GM19328 (cell line): Measurements from ENCODE around the gene PCYT2.

Experiments
- ATAC-seq: cut with Tn5 transposase; IDR thresholded peaks from one replicate; pipeline ENCODE4 v1.9.1; 2021; ENCODE audit warnings: mild to moderate bottlenecking, moderate library complexity; ENCODE audit not compliant: unreplicated experiment

The PCYT2 gene

DNA sequence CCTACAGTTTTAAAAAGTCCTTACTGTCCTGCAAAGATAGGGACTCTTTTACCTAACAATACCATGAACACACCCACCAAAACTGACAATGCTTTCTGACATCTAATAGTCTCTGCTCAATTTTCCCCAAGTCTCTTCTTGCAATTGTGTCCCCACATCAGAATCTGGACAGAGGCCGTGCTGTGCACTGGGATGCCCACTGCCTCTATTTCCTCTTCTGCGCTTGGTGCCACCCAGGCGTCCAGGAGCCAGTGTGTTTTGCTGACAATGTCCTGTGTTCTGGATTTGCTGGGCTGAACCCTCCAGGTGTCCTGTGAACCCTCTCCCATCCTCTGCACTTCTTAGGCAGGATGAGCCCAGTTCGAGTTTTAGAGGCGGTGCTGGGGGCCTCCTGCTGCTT lies 33.6 kb downstream of the PCYT2 start:
- ATAC-seq = no peak

DNA sequence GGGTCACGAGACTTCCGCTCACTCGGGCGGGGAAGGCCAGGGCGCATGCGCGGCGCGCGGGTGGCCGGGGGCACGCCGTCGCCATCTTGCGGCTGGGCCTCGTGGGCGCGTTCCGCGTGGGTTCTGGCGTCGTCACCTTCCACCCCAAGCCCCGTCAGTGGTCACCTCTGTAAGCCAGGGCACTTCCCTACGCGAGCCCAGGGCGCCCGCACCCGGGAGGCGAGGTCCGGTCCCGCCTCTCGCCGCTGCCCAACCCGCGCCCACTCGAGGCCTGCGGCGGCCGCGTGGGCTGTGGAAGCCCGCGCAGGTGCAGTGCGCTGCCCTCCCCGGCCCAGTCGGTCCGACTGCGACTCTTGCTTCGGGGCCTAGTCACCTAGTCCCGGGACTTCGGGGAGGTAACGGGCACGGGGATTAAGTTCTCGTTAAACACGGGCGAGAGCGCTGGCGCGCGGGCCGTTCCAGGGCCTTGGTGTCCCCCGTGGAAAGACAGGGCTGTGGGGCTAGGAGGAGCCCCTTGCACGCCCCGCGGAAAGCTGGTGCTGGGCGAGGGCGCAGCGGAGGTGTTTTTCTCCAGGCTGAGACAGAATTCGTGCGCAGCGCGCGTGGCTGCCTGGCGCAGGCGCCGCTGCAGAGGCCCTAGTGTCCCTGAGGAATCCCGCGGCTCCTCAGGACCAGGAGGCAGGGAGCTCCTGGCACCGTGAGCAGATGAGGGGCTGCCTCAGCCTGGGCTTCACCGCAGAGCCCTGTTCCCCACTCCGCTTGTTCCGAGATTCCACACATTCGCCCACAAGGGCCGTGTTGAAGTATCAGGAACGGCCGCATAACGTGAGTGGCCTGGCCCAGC lies 39.6 kb downstream of the PCYT2 start:
- ATAC-seq = peak; percentile 47

DNA sequence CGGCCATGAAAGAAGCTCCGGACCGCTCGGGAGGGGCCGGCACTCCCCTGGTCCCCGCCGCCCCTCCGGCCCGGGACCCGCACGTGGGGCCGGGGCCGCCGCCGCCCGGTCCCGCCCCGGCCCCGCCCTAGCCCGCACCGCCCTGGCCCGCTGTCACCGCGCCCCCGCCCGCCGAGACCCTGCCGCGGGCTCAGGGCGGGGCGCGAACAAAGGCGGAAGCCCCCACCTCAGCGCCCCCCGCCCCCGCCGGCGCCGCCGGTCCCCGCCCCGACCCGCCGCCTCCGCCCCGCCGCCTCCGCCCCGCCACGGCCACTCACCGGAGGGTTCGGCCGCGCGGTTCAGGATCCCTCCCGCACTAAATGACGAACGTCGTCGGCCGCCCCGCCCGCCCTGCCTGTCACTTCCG lies 40.2 kb downstream of the PCYT2 start, which contains the start of gene ARHGDIA:
ARHGDIA (minus strand) TSS at position 357 of the 406 bp plus-strand sequence. CDS start 1,407 bp downstream, outside the sequence.
- ATAC-seq = peak; percentile 19

DNA sequence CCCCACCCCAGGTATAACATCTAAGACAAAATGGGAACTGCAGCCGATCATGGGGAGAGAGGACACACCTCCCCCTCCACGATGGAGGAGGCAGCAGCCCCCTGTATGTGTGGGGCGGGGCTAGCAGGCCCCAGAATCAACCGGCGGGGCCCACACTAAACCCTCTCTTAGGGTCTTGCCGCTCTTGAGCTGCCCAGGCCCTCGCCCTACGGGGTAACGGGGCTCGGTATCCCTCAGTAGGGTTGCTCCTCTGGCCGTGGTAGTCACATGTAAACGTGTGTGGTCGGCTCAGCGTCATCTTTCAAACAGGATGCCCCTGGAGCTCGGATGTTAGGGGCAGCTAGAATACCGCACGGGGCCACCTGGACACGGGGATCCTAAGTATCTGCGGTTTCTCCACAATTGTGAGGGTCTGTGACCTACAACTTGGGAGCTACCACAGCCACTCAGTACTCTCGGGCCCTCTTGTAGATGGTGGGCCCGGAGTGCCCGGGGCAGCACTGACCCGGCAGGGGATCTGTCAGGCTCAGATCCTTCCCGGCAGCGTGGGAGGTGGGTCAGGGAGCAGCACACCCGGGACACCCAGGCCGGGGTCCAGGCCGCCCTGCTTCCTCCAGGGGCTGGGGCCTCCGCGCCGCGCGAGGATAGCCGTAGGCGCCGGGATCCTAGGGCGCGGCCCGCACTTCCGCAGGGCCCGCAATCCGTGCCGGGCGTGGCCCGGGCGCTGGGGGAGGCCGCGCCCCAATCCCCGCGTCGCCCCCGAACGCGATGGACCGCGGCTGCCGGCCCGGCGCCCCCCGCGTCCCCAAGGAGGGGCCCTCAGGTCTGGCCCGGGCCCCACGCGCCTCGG lies 40.8 kb downstream of the PCYT2 start:
- ATAC-seq = no peak

DNA sequence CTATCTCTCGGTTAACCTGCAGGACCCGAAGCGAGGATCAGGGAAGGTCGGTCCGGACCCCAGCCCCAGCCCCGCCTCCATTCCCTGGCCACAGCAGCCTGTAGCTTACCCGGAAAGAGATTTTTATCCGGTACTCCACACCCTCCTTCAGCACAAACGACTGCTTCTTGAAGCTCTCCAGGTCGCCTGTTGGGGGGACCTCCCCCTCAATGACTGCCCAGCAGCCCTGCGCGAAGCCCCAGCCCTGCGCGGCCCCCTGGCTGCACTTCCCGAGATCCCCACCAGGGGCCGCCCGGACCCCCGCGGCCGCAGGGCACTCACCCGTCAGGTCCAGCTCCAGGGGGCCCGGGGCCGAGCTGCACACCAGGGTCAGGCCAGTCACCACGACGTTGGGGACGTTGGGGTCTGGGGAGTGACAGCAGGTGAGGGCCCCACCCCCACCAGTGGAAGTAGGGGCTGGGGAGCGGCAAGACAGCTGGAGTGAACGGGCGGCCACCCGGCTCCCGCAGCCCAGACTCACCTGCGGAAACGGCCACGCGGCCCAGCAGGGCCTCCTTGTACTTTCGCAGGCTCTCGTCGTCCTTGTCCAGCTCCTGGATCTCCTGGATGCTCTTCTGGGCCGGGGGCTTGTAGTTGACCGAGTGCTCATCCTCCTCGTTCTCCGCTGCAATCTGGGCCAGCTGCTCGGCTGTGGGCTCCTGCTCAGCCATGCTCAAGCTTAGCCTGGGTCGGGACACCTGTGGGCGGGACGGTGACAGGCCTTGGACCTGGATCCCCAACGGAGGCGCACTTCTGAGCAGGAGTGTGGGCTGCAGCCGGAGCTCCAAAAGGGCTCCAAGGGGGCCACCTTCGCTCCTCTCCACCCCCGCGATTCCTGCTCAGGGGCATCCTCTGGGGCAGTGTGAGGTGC lies 41.7 kb downstream of the PCYT2 start:
- ATAC-seq = no peak

DNA sequence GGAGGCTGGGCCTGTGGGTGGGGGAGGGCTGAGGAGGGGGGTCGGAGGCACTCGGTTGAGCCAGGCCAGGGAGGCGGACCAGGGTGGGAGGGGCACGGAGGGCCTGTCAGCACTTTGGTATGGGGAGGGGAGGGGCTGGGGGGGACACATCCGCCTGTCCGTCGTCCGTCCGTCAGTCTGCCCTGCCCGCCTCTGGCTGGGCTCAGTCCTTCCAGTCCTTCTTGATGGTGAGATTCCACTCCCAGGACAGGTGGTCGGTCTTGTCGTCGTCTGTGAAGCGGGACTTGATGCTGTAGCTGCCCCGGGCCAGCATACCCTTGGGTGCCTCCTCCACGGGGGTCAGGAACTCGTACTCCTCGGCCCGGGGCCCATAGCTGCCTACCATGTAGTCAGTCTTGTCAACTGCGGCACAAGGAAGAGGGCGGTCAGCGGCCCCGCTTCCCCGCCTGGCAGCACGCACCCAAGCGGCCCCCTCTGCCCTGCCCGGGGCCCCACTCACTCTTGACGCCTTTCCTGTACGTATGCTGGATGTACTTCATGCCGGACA lies 42.5 kb downstream of the PCYT2 start:
- ATAC-seq = no peak

DNA sequence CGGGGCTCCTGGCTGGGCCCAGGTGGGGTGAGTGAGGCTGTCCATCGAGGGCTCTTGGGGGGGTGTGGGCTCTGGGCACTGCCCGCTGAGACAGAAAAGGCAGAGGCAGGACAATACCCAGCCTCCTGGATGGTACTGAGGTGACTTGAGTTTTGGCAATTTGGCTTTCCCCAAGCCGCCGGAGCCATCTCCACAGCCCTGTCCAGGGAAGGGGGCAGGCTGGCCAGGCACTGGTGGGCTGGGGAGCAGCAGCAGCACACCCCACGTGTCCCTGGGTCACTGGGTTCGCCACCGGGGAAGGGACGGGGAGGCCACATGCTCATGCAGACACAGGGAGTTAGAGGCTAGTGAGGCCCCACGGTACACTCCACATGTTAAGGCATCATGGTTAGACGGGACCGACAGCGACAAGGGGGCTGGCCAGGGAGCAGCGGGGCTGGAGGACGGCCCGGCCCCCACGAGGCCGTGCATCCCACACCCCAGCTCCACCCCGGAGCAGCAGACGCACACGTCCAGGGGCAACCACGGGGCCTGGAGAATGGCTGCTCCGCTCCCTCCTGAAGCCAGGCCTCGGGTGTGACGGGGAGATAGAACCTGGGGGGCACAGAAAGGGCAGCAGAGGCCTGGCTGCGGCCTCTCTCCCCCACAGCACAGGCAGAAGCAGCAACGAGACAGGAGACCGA lies 43.1 kb downstream of the PCYT2 start:
- no peak for ATAC-seq

DNA sequence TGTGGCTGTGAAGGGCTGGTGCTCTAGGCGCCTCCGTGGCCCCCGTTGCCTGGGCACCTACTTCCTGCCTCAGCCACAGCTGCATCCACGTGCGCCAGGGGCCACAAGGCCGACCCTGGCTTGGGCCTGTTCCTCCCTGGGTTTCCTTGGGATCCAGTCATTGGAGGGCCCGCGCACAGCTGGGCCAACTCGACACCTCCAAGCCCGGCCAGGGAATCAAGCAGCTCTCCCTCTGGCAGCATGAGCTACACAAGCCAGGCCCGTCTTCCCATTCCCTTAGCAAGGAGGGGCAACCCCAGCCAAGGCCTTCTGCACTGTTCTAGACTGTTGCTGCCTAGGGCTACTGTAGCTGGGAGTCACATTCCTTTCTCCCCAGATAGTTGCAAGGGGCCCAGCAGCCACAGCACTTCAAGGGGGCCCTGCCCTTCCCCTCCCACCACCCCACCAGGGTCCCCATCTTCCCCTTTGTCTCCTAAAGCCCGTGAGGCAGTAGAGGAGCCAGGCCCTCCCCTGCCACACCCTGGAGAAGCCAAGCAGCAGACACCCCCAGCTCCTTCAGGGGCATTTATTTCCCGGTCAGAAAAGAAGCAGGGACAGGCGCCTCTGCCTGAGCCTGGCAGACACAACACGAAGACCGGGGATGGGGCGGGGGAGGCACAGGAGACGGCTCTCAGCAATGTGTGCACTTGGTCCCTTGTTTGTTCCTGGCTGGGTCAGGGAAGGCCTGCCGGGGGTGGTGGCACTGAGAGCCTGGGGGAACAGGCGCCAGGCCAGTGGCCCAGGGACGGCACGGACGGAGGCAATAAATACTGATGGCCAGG lies 43.8 kb downstream of the PCYT2 start:
- ATAC-seq = no peak

DNA sequence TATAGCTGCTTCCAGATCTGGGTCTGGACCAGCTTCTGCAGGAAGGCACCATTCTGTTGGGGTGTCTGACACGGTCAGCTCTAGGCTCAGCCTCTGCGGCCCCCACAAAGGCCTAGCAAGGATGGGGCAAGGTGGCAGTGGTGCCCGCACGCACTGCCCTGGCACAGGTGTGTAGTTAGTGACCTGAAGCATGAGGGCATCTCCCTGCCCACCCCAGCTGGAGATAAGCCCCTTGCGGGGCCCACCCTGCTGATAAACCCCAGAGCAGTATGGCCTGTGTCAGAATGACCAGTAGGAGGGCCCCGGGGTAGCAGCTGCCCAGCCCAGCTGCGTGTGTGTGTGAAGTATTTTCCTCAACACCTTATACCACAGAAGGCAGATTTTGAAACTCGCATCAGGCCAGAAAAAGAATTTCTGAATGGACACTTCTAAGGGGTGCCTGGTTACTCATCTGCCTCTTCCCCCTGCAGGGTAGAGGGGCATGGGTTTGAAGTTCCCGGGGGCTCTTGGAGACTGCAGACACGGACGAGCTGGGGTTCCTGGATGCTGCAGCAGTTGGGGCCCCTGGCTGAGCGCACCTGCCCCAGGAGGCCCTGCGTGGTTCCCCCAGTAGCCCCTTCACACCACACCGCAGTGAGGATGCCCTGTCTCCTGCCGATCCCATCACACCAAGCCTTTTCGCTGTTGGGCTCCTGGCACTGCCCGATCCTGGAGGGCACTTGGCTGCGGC lies 44.6 kb downstream of the PCYT2 start:
- ATAC-seq = no peak

DNA sequence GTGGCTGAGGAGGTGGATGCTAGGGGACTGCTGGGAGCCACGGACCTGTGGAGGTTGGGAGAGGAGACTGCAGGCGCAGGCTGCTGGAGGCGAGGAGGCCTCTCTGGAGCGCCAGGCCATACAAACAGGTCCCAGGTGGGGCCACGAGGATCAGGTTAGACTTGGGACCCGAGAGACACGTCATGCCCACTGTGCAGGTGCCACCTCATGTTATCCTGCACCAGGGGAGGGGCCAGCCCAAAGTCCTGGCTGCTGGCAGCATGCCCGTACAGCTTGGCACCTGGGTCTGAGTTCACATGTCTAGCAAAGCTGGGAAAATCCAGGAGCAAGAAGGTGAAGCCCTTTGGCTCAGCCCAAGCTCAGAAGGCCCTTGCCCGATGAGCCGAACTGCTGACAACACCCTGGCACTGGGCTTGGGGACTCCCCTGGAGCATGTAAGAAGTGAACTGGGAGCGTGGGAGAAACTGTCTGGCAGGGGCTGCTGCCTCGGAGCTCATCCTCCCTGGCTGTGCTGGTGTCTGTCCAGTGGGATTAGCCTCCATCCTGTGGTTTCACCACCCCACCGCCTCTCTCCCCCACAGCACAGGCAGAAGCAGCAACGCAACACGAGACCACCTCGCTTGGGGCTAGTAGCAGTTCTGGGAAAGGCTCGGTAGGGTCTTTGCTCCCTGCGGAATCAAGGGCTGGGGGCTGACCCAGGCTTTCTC lies 45.3 kb downstream of the PCYT2 start:
- no peak for ATAC-seq

DNA sequence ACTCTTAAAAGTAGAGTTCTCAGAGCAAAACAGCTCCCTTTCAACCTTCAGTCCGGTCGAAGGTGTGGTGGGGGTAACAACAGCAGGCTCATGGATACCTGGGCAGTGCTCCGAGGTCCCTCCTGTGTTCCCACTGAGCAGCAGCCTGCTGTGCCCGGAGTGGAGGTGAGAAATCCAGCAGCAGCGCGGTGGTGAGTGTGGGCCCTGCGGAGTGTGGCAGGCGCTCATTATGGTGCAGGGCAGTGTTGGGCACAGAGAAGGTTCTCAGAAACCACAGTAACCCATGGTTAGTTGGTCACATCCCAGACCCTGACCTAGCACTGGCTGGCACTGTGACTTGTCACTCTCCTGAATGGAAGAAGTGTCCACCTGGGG lies 45.9 kb downstream of the PCYT2 start:
- ATAC-seq = no peak

DNA sequence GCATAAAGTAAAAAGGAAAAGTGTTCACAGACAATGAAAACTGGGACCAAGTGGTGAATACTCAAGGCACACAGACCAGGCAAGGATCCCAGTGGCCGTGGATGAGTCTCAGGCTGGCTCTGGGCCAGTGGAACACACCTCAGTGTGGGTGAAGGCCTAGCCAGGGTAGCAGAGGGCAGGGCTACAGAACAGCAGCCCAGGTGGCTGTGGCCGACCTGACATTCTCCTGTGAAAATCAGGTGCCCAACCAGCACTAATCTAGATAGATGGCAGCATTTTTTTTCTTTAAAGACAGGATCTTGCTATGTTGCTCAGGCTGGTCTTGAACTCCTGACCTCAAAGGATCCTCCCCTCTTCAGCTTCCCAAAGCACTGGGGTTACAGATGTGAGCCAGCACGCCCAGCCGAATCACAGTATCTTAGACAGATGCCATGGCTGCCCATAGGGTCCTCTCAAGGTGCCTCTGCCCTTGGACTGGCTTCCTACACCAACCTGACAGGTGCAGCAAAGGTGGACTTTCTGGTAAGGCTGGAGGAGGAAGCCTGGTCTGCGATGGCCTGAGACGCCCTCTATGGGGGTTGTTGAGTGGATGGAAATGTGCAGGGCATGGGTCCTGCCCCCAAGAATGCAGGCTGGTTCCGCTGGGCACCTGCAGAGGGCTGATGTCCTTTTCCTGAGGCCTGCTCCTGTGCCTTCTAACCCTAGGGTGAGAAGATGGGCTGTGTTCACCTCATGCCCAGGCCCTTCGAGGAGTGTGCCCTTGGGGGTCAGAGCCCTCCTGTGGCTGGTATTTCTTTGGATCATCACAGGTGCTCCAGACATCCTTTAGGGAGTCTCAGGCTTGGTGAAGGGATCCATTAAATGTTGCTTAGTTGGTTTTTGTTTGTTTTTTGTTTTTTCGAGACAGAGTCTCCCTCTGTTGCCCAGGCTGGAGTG lies 47.1 kb downstream of the PCYT2 start:
- ATAC-seq = no peak

DNA sequence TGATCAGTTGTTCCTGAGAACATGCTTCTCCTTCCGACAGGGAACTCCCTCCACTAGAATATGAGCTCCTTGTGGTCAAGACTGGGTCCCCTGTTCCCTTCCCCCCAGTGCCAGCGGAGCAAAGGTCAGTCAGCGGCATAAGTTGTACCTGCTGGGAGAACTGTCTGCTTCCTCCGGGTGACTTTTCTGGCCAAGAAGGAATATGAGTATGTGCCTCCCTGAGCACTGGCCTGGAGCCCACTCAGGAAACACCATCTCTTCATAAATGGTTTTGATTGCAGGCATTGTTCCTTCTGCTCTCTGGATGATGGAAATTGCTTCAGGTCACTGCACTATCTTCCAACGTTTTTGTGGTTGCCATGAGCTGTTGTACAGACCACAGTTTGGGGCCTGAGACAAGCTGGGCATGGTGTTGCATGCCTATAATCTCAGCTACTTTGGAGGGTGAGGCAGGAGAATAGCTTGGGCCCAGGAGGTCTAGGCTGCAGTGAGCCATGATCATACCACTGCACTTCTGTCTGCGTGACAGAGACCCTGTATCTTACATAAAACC lies 48.0 kb downstream of the PCYT2 start:
- no peak for ATAC-seq

DNA sequence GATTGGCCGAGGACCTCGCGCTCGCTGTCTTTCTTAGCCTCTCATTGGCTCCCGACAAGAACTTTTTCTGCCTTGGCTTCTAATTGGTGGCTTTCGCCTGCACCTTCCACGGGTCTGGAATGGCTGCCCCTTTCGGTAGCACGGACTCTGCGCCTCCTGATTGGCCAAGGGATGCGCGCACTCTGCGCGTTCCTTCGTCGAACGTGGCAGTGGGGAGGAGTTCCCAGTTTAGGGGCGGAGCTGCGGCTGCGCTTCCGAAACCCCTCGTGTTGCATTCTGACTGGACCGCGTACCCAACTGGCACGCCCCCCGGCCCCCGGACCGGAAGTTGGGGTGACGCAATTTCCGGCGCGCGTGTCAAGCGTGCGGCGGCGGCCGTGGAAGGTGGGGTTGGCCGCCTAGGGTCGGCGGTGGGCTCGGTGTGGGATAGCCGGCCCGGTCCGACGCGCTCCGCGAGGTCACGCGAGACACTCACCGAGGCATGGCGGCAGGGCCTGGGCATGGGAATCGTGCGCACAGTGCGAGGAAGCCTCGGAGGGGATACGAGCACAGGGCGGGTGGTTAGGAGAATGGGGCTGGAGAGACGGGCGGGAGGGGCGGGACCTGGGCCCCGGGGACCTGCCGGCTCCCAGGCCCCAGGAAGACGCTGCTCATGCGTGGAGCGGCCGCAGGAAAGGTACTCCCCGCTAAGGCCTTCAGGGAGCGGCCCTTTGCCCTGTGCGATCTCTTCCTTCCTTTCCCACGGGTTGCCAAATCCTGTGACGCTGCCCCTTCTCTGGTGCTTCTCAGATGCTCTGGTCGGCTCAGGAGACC lies 50.2 kb downstream of the PCYT2 start:
- ATAC-seq = peak; percentile 79

DNA sequence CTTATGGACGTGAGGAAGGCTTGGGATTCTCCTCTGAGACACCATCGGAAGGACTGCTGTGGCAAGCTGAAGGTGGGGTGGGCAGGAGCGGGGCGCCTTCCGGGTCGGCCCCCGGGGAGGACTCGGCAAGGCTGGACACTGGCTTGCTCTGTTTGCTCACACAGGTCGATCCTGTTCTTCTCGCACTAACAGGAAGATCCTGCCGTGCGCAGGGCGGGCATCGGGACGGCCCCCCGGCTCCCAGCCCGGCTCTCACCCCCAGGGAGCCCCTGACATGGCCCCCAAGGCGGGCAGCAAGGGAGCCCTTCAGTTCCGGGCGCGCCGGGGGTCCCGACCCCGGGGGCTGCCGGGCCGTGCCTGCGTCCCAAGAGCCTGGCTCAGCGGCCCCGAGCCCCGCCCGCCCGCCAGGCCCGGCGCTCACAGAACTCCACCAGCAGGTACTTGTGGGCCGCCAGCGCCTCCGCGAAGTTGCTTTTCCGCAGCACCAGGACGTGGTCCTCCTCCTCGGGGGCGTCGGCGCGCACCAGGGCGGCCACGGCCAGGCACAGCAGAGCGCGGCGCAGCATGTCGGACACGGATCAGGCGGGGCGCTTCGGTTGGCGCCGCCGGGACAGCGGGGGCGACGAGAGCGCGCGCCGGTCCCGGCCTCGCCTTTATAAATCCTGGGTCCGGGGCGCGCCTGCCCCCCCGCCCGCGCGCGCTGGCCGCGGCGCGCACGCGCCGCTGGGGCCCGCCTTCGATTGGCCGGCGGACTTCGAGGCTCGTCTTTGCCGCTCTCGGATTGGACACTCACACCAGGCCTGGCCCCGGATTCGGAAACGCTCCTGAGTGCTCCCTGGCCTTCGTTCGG lies 51.1 kb downstream of the PCYT2 start, which contains the start of gene P4HB:
P4HB (minus strand) TSS at position 630 of the 850 bp plus-strand sequence; CDS start at position 566, 64 bp downstream.
- peak; percentile 76 for ATAC-seq
